Measurements from ENCODE around the gene ATP10A. TPM values are rescaled to one million over a fixed set of nuclear protein-coding genes. Genes with fewer than 3 reads are reported as not detected.

The ATP10A gene
- total RNA-seq, 1 experiment from 2014 or later, result 2.1 TPM

GRCh38 chr15:25711691-25712090, 151.4 kb downstream of the ATP10A start:
- H3K4me3 Mint-ChIP-seq, result no peak overlapping the region
- DNase-seq (ENCODE audit: low spot score), result no peak
- no peaks in the 10 kb centered on the region for H3K36me3 Mint-ChIP-seq
- no peaks in the 10 kb centered on the region for H3K27me3 Mint-ChIP-seq (ENCODE audit: low read depth)
- no peaks in the 10 kb centered on the region for H3K9me3 Mint-ChIP-seq
- ATAC-seq, result no peak
- ChIA-PET CTCF (interaction anchor here (0.5 to 2.7 kb wide), 2 partner anchors 204 to 229 kb away, joined by 4 to 36 read pairs; no protein-coding TSS in a partner anchor), POLR2A (no interaction called here)
- no peak overlapping the region for H3K27ac Mint-ChIP-seq
- H3K4me1 Mint-ChIP-seq, result peaks cover 6% of the 10 kb centered on the region; the same call in 1 of the 2 replicates
- TF ChIP-seq HMGXB4 (CRISPR knock-in tag; IDR thresholded peaks at IDR 0.05) (no peak), ZNF416 (CRISPR knock-in tag; IDR thresholded peaks at IDR 0.05) (no peak), CREB1 (CRISPR knock-in tag; IDR thresholded peaks at IDR 0.05) (no peak), ZBTB43 (CRISPR knock-in tag; IDR thresholded peaks at IDR 0.05) (no peak), FOXP4 (CRISPR knock-in tag; IDR thresholded peaks at IDR 0.05) (no peak), ESRRA (CRISPR knock-in tag; IDR thresholded peaks at IDR 0.05; ENCODE audit: borderline replicate concordance) (no peak), AFF4 (CRISPR knock-in tag; IDR thresholded peaks at IDR 0.05; ENCODE audit: borderline replicate concordance) (no peak), NFE2L1 (CRISPR knock-in tag; IDR thresholded peaks at IDR 0.05) (no peak), TCF7 (CRISPR knock-in tag; IDR thresholded peaks at IDR 0.05; ENCODE audit: low read depth) (no peak), ZNF671 (CRISPR knock-in tag; IDR thresholded peaks at IDR 0.05) (no peak), ZNF317 (CRISPR knock-in tag; IDR thresholded peaks at IDR 0.05; ENCODE audit: borderline replicate concordance, low read depth) (no peak), KAT7 (CRISPR knock-in tag; IDR thresholded peaks at IDR 0.05; ENCODE audit: borderline replicate concordance) (no peak)

- ChIA-PET POLR2A (no interaction called here), CTCF (interaction anchor here (0.5 to 2.7 kb wide), 4 partner anchors 8 to 230 kb away, joined by 3 to 36 read pairs (median 10); no protein-coding TSS in a partner anchor)
- no peak for TF ChIP-seq ZNF416 (CRISPR knock-in tag; IDR thresholded peaks at IDR 0.05)
- TF ChIP-seq GRHL2 (CRISPR knock-in tag; IDR thresholded peaks at IDR 0.05; ENCODE audit: insufficient replicate concordance, severe bottlenecking), result no peak
- TF ChIP-seq SP1 (CRISPR knock-in tag; conservative IDR thresholded peaks at IDR 0.05), result no peak
- DNase-seq (ENCODE audit: low spot score) (no peak), ATAC-seq (no peak)
- no peak overlapping the region for H3K4me3 Mint-ChIP-seq
- H3K27ac Mint-ChIP-seq, result no peak overlapping the region
- H3K4me1 Mint-ChIP-seq, result peaks cover 6% of the 10 kb centered on the region; the same call in 1 of the 2 replicates
- H3K27me3 Mint-ChIP-seq (ENCODE audit: low read depth), result no peaks in the 10 kb centered on the region
- no peaks in the 10 kb centered on the region for H3K9me3 Mint-ChIP-seq
- H3K36me3 Mint-ChIP-seq, result no peaks in the 10 kb centered on the region
Observed at GRCh38 chr15:25711164-25711563, 152.0 kb downstream of the ATP10A start.

All from WTC11 (cell line).